NK-92 (cell line): ENCODE data around the gene WNT3.
"Not testable (repeated sequence)": the region's sequence is repeated elsewhere in the genome, so short reads cannot be mapped to it uniquely, and the experiment has no call there.

Experiments used
- DNase-seq: peaks from one replicate; lab custom pipeline; 2025; ENCODE audit not compliant: unreplicated experiment; lab: John Stamatoyannopoulos, UW

The WNT3 gene

GRCh38 chr17:46768896-46769295 is 49.6 kb downstream of the WNT3 start:
- not testable (repeated sequence) for DNase-seq

- DNase-seq = no peak
Measured at GRCh38 chr17:46768540-46768870, 50.0 kb downstream of the WNT3 start.

DNA sequence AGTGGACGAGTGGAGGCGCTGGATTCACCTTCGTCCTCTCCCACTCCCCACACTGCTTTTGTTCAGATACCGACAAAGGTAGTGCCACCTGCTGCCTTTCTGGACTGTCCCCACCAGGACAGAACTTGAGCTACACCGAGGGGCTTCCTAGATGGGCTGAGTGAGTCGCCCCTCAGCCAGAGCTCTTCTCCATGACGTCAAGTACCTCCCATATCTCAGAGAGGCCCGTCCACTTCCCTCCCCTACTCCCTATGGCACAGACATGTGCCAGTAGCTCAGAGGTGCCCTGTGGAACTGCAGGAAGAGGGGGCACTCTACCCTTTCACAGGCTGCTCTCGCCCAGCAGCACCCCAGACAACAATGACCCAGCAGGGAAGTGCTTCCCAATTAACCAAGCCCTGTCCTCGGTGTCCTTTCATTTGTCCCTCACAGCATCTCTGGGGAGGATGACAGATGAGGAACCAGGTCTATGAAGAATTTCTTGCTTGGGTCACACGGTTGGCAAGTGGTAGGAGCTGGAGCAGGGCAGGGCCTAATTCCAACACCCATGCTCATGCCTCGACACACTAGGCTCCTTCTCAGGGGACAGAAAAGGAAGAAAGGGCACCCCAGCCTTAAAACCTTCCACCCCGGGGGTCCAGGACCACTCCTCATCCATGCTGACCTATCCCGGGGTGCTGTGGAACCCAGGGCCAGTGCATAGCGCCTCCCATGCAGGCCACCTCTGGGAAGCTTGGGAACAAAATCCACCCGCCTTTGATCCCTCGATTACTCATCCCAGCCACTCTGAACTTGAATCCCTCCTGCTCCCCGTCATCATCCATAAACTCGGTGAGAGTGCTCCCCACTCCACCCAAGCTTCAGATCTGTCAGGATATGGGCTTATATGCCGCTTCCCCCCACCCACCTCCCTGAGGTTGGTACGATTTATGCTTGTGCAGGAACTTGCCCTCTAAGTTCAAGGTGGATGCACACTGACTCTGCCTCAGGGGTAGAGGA is 51.7 kb downstream of the WNT3 start:
- no peak for DNase-seq

DNA sequence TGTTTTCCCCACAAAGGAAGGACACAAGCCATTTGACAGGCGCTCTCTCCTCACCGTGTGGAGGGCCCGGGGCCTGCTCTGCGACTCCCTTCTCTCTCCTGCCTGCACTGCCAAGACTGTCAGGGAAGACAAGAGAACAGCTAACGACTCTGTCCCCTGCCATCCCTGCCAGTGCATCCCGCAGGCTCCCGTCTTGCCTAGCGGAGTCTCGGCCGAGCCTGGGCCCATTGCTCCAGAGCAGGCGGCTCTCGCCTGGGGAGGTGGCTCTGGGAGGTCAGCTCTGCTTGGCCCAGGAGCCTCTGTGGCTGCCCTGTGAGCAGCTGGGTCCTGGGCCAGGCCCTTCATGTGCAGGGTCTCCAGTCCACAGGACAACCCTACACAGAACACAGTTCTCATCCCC is 53.0 kb downstream of the WNT3 start:
- DNase-seq = no peak

DNA sequence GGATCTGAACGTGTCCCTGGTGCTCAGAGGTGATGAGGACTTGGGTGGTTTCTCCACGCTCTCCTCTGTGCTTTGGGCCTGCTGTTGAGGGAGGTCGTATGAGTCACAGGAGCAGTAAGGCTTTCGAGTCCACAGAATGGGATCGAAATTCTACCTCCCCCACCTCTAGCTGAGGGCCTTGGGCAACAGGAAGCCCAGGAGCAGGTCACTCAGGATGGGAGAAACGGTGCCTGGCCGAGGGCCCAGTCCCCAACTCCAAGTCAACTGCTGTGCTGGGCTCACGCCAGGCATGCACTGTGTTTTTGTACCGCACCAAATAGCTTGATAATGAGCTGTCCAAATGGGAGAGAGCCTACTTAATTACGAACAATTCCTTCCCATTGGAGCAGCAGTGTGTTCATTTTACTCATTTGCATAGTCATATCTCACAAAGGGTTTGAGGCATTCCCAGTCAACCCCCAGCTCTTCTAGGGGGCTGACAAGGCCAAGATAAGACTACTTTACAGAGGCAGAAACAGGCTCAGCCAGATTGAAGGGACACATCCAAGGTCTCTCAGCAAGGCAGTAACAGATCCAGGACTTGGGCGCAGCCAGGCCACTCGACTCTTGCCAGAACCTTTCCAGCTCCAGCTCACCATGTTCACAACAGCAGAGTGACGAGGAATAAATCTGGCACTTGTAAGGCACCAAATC is 53.6 kb downstream of the WNT3 start:
- no peak for DNase-seq

GRCh38 chr17:46764000-46764708 is 54.3 kb downstream of the WNT3 start:
- no peak for DNase-seq

DNA sequence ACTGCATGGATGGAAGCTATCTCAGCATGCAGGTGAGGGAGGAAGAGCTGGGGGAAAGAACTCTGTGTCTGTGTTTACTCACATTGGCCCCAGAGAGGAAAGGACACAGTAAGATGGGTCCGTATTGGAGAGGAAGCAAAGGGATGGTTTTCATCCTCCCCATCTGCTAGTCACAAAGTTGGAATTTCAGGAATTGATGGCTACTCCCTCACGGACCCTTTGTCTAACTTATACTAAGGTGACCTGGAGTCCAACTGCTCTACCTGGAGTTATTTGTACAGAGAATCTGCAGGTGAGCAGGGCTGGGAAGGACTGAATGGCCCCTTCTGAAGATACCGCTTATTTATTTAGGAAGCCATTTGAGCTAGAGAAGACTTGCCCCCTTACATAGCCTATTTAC is 55.1 kb downstream of the WNT3 start:
- DNase-seq = no peak

DNA sequence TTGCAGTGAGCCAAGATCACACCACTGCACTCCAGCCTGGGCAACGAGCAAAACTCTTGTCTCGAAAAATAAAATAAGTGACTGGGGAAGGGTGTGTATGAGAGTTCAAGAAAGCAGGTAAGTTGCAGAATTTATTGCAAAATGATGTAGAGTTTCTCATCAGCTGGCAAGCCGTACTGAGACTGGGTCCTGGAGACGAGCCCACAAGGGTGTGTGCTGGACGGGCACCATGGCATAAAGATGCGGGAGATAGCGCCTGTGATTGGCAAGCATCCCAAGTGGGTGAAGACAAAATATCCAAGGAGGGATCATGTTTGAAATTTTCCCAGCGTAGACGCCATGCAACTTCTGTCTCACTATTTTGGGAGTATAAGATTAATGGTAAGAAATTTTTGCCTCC is 59.4 kb downstream of the WNT3 start:
- DNase-seq = no peak

DNA sequence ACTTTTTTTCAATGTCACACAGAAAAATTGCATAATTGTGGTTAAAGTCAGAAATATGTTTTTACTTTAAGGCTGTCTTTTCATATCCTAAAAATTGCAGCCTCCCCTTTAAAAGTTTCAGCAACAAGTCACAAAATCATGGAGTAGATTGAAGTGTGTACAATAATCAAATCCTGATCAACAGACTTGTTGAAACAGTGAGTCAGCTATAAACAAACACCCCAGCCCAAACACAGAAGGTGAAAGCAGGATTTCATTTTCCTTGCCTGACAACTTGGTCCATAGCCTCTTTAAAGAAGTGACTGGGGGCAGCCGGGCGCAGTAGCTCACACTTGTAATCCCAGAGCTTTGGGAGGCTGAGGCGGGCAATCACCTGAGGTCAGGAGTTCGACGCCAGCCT is 59.9 kb downstream of the WNT3 start:
- no peak for DNase-seq

- DNase-seq = not testable (repeated sequence)
Measured at GRCh38 chr17:46757588-46757987, 60.9 kb downstream of the WNT3 start.

DNA sequence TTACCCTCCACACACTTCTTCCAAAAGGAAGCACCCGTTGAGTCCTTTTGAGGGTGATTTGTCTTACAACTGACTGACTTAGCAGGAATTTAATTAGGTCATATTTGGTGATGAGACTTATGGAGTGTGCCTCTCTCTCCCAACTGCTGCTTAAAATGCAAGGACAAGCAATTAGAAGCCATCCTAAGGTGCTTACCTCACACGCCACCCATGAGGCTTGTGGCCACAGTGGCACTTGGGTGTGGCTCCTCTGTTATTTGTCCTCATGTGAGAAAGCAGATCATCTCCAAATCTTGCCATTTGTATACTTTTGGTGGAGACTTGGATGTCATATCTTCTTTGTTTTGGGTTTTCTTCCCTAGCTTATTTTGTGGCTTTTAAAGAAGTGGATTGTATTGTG is 61.6 kb downstream of the WNT3 start:
- DNase-seq = no peak

- no peak for DNase-seq
Measured at GRCh38 chr17:46756081-46756735, 62.3 kb downstream of the WNT3 start.

GRCh38 chr17:46753776-46754175 is 64.7 kb downstream of the WNT3 start:
- no peak for DNase-seq

GRCh38 chr17:46751425-46751824 is 67.1 kb downstream of the WNT3 start:
- no peak for DNase-seq

- DNase-seq = no peak
Measured at GRCh38 chr17:46745376-46745775, 73.1 kb downstream of the WNT3 start.

- DNase-seq = no peak
Measured at GRCh38 chr17:46744441-46744840, 74.1 kb downstream of the WNT3 start.

DNA sequence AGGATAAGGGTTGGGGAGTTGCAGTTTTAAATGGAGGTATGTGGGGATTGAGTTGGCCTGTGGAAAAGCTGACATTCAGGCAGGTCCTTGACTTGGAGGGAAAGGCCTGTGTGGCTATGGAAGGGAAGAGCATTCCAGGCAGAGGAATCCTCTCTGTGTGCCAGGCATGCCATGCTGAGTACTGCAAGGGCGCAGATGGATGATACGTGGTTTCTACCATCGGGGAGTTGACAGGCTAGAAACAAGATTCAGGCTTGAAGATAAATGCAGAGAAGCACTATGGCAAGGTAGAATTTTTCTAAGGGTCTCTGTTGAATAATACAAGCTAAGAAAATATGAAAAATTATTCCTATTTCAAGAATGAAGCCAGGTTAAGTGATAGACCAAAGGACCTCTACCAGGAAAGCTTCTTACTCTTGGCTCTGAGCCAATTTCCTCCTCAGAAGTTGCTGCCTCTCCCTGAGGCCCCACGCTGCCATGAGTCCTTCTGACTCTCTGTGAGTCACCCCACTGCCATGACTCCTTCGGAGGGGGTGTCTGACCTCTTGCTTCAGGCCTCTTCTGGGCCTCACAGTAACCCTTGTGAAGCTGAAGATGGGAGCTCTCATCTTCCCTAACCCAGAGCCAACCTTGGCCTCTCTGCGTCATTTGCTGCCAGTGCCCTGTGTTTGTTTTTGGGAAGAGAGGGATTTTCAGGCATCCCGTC is 75.8 kb downstream of the WNT3 start:
- no peak for DNase-seq

- no peak for DNase-seq
Measured at GRCh38 chr17:46741122-46741730, 77.3 kb downstream of the WNT3 start.

- DNase-seq = no peak
Measured at GRCh38 chr17:46739982-46740381, 78.5 kb downstream of the WNT3 start.

DNA sequence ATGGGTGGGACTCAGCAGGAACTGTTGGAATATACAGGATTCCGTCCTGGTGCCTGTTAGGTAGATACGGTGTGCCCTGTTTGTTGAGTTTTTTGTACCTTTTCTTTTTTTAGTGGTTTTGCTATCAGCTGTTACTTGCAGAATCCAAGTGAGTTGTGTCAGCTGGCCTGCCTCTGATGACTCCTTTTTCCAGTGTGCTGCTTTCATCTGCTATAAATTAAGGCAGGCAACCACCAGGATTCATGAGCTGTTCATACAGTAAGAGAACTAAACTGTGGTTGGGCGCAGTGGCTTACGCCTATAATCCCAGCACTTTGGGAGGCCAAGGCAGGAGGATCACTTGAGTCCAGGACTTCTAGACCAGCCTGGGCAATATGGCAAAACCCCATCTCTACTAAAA is 79.9 kb downstream of the WNT3 start:
- no peak for DNase-seq
